Tibial nerve (tissue), 4 donors: ENCODE results near the gene WDR91. TPM values are rescaled to one million over a fixed set of nuclear protein-coding genes. Genes with fewer than 3 reads are reported as not detected.

Source experiments
- DNase-seq, 2 donors: peaks; one replicate each; pipeline ENCODE4 v3.0.0-alpha.2; 2019; ENCODE audit warnings: low spot score in 2 of 2
- H3K27ac ChIP-seq, 4 donors: fragments of 200-600 bp; sonication (generic) in 3 of 4; one replicate each; pipeline ENCODE4 v1.5.1; 2017 to 2019; ENCODE audit warnings: mild to moderate bottlenecking in 1 of 4
- H3K27me3 ChIP-seq, 2 donors: fragments of 200-600 bp; sonication (generic) in 1 of 2; one replicate each; pipeline versions ENCODE4 v1.5.1 to v1.6.0; 2017 to 2019
- H3K36me3 ChIP-seq, 3 donors: fragments of 200-600 bp; sonication (generic); one replicate each; pipeline ENCODE4 v1.5.1; 2018 to 2019
- H3K4me1 ChIP-seq, 4 donors: fragments of 200-600 bp; sonication (generic) in 3 of 4; one replicate each; pipeline ENCODE4 v1.5.1; 2017 to 2019
- H3K4me3 ChIP-seq, 4 donors: fragments of 200-600 bp; sonication (generic) in 3 of 4; one replicate each; pipeline ENCODE4 v1.5.1; 2017 to 2019; ENCODE audit warnings: mild to moderate bottlenecking in 1 of 4, moderate library complexity in 1 of 4
- H3K9me3 ChIP-seq, 4 donors: fragments of 200-600 bp; sonication (generic) in 3 of 4; one replicate each; pipeline ENCODE4 v1.5.1; 2017 to 2019
- EP300 ChIP-seq, 2 donors: sonication (generic); formaldehyde crosslinking; IDR thresholded peaks; one replicate each; pipeline ENCODE4 v1.6.1; 2017; ENCODE audit warnings: antibody characterized with exemption in 2 of 2, mild to moderate bottlenecking in 1 of 2
- POLR2A ChIP-seq, 2 donors: fragments of 450-650 bp; IDR thresholded peaks; one replicate each; pipeline ENCODE4 v1.6.1; 2017; ENCODE audit warnings: antibody characterized with exemption in 2 of 2, mild to moderate bottlenecking in 2 of 2, moderate library complexity in 2 of 2
- WGBS, 2 donors: methylation state at CpG; one replicate each; pipeline ENCODE4 v1.1.5; 2018; 5-methylcytosine and 5-hydroxymethylcytosine counted together
- total RNA-seq, 4 donors: library from RNA; depleted of rRNA; stranded (reverse); fragments of >200 nt; gene quantifications; one replicate each; pipeline ENCODE4 v1.1.0, GENCODE V29; 2016
- TF ChIP-seq, protein P1 (sequence below), 5 experiments: fragments of 200-600 bp in 3 of 5; fragments of 450-650 bp in 2 of 5; sonication (generic) in 3 of 5; IDR thresholded peaks; one replicate each; pipeline ENCODE4 v1.5.1; 2016 to 2019; ENCODE audit warnings: antibody characterized with exemption in 5 of 5, mild to moderate bottlenecking in 3 of 5, moderate library complexity in 2 of 5

WDR91 gene
- total RNA-seq, 4 donors from 2014 or later, result 20.7 to 82.2 (median 32.6) TPM

DNA sequence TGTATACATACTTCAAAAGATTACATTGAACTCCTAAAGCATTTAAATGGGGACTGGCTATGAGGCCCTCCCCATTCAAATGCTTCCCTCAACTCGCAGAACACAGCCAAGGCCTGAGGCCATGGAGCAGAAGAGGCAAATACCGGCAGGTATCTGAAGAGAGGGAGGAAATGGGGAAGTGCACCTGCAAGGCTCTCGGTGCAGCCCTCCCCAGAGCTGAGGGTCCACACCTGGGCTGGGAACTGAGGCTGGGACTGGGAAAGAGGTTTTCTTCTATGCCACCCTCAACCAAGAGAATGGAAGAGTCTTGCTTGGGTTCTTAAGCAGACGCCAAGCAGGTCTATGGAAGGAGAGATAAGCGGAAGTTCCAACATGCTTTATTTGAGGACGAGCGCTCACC is 27.8 kb downstream of the WDR91 start:
- Histone ChIP-seq H3K4me3 (no peak overlapping the region), H3K9me3 (peaks cover 0 to 47% (median 12%) of the 10 kb centered on the region in 4 donors), H3K27ac (no peak overlapping the region), H3K4me1 (no peaks in the 10 kb centered on the region), H3K27me3 (no peaks in the 10 kb centered on the region), H3K36me3 (peaks cover 2 to 100% (median 22%) of the 10 kb centered on the region in 3 donors)
- TF ChIP-seq, protein P1, sequence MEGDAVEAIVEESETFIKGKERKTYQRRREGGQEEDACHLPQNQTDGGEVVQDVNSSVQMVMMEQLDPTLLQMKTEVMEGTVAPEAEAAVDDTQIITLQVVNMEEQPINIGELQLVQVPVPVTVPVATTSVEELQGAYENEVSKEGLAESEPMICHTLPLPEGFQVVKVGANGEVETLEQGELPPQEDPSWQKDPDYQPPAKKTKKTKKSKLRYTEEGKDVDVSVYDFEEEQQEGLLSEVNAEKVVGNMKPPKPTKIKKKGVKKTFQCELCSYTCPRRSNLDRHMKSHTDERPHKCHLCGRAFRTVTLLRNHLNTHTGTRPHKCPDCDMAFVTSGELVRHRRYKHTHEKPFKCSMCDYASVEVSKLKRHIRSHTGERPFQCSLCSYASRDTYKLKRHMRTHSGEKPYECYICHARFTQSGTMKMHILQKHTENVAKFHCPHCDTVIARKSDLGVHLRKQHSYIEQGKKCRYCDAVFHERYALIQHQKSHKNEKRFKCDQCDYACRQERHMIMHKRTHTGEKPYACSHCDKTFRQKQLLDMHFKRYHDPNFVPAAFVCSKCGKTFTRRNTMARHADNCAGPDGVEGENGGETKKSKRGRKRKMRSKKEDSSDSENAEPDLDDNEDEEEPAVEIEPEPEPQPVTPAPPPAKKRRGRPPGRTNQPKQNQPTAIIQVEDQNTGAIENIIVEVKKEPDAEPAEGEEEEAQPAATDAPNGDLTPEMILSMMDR (IDR thresholded peaks at IDR 0.05), result no peak
- TF ChIP-seq POLR2A (IDR thresholded peaks at IDR 0.05), result no peak
- no peak for TF ChIP-seq EP300 (IDR thresholded peaks at IDR 0.05)
- WGBS, 2 donors, result 96% methylated on average over 7 of the region's 7 CpGs
- no peak for DNase-seq

DNA sequence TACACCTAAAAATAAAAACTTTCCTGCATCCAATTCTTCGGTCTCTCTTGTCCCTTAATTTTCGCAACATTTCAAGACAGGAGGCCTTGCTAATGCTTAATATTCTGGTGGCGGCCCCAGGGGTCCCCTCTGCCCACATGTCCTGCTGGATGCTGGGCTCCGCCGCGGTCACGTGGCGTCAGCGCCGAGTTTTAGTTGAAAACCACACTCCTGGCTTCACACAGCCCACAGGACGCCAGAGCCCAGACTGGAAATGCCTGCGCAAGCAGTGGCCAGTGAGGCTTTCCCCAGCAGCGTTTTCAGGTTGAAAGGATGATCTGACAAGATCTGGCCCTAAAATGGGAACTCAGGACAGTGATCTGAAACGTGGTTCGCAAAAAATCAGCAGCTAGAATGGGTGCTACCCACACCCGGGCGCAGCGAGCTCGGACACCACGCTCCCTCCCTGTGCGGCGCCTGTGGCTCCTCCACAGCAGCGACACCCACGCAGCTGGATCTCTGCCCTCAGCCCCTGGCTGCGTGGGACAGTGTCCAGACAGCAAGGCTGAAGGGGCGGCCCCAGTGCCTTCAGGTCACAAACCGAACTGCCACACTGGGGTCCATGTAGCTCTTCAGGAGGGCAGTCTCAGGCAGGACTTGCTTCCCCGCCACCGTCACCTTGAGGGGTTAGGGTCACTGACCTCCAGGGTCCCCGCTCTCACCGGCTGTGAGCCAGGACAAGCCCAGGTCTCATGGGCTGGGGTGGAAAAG is 29.2 kb downstream of the WDR91 start:
- Histone ChIP-seq H3K4me1 (no peaks in the 10 kb centered on the region), H3K4me3 (no peak overlapping the region), H3K36me3 (peaks cover 0 to 100% (median 16%) of the 10 kb centered on the region in 3 donors), H3K27me3 (no peaks in the 10 kb centered on the region), H3K27ac (no peak overlapping the region), H3K9me3 (peaks cover 0 to 47% (median 12%) of the 10 kb centered on the region in 4 donors)
- no peak for DNase-seq
- 97% methylated on average over 25 to 31 of the region's 31 CpGs for WGBS, 2 donors
- no peak for TF ChIP-seq EP300 (IDR thresholded peaks at IDR 0.05)
- TF ChIP-seq, protein P1 (IDR thresholded peaks at IDR 0.05), result no peak
- no peak for TF ChIP-seq POLR2A (IDR thresholded peaks at IDR 0.05)

DNA sequence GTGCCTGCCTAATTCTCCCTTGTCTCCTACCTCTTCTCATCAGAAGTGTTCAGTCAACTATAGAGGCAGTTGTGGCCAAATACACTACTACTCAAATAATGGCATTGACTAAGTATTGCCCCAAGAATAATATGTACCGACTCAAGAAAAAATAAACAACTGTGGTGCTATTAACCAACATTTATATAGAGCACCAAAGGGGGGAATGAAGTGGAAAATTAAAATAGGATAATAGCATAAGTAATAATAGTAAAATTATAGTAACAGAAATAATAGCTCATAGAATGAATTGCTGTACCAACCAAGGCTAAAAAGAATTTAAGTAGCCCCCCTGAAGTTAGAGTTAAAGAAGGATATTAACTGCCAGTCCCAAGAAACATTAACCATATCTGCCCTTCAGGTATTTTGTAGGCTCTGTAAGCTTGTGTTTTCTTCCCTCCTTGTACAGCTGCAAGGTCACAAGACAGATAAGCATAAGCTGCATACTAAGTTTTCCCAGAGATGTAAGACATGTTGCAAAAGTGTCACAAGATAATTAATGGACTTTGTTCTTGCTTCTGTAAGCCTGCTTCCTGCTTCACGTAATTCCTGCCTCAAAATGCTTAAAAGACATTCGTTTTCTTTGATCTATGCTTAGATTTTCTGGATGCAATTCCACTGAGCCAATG is 29.9 kb downstream of the WDR91 start:
- no peak overlapping the region for H3K4me3 ChIP-seq
- H3K9me3 ChIP-seq, result peaks cover 0 to 47% (median 12%) of the 10 kb centered on the region in 4 donors
- DNase-seq, result no peak
- H3K27me3 ChIP-seq, result no peaks in the 10 kb centered on the region
- WGBS, 2 donors, result 94 to 95% methylated on average over 3 of the region's 3 CpGs
- H3K36me3 ChIP-seq, result peaks cover 0 to 97% (median 13%) of the 10 kb centered on the region in 3 donors
- H3K4me1 ChIP-seq, result no peaks in the 10 kb centered on the region
- TF ChIP-seq, protein P1 (IDR thresholded peaks at IDR 0.05), result no peak
- no peak for TF ChIP-seq POLR2A (IDR thresholded peaks at IDR 0.05)
- no peak for TF ChIP-seq EP300 (IDR thresholded peaks at IDR 0.05)
- H3K27ac ChIP-seq, result no peak overlapping the region

DNA sequence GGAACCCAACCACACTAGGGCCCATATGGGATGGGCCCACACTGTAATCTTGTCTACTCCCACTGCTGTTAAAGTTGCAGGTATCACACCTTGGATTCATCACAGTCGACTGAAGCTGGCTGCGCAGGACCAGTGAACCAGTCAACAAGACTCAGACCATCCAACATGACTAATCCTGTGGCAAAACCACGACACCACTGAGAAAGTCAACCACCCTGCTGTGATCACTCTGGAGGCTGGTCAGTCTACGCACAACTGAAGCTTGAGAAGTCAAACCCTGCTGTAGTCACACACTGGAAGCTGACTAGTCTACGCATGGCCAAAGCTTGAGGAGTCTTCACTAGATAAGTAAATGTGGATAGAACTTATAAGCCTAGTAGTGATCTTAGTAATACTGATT is 31.2 kb downstream of the WDR91 start:
- peaks cover 0 to 87% (median under 1%) of the 10 kb centered on the region in 3 donors for H3K36me3 ChIP-seq
- DNase-seq, result no peak
- TF ChIP-seq, protein P1 (IDR thresholded peaks at IDR 0.05), result no peak
- TF ChIP-seq POLR2A (IDR thresholded peaks at IDR 0.05) (no peak), EP300 (IDR thresholded peaks at IDR 0.05) (no peak)
- H3K27me3 ChIP-seq, result no peaks in the 10 kb centered on the region
- H3K27ac ChIP-seq, result no peak overlapping the region
- WGBS, 2 donors, result 90 to 100% methylated on average over 5 of the region's 5 CpGs
- no peaks in the 10 kb centered on the region for H3K4me1 ChIP-seq
- H3K9me3 ChIP-seq, result peaks cover 0 to 47% (median 12%) of the 10 kb centered on the region in 4 donors
- no peak overlapping the region for H3K4me3 ChIP-seq
